B cell (primary cell): ENCODE results near the gene FBXL14. TPM values are rescaled to one million over a fixed set of nuclear protein-coding genes. Genes with fewer than 3 reads are reported as not detected.

ENCODE experiments used
- ATAC-seq: fragments of 200-7000 bp; cut with Tn5 transposase; one replicate; pipeline ENCODE4 v1.10.0; 2021; ENCODE audit warnings: low read depth, mild to moderate bottlenecking, moderate number of reproducible peaks, moderate library complexity
- CTCF ChIA-PET: fragments of 350-600 bp; sonication (Branson Sonifier 250); formaldehyde crosslinking; loops from one replicate; lab custom pipeline; 2021; ENCODE audit warnings: antibody characterized with exemption, inconsistent platforms; lab: Charles Lee
- POLR2A ChIA-PET: fragments of 350-600 bp; sonication (Branson Sonifier 250); formaldehyde crosslinking; loops from one replicate; lab custom pipeline; 2021; ENCODE audit warnings: antibody characterized with exemption; lab: Charles Lee
- DNase-seq: peaks from one replicate; pipeline ENCODE4 v3.0.0; 2013
- H2AFZ ChIP-seq: 2 replicates; pipeline ENCODE4 v1.6.1; 2012; ENCODE audit warnings: mild to moderate bottlenecking, low read depth, low read length; ENCODE audit not compliant: insufficient read depth, poor library complexity, severe bottlenecking
- H3K27ac ChIP-seq, 2 donors: 1 replicate in 1 of 2; 2 replicates in 1 of 2; pipeline ENCODE4 v1.5.1; 2012 to 2013; ENCODE audit warnings: low read length in 2 of 2, mild to moderate bottlenecking in 2 of 2, moderate library complexity in 1 of 2
- H3K27me3 ChIP-seq, 4 experiments: fragments of 200-600 bp in 1 of 4; sonication (generic) in 1 of 4; replicated peaks in 1 of 4; 1 replicate in 2 of 4; 2 replicates in 2 of 4; pipeline versions ENCODE4 v1.6.1 to v1.7.0; 2013 to 2016; ENCODE audit warnings: low read length in 3 of 4, mild to moderate bottlenecking in 2 of 4, mixed read lengths in 1 of 4, moderate library complexity in 1 of 4; ENCODE audit not compliant: insufficient read depth in 4 of 4, control insufficient read depth in 3 of 4; ENCODE audit errors: control extremely low read depth in 1 of 4
- H3K36me3 ChIP-seq, 2 experiments: replicated peaks in 1 of 2; 1 replicate in 1 of 2; 2 replicates in 1 of 2; pipeline versions ENCODE4 v1.6.1 to v1.7.1; 2013; ENCODE audit warnings: low read length in 1 of 2; ENCODE audit not compliant: insufficient read depth in 2 of 2, control insufficient read depth in 1 of 2; ENCODE audit errors: control extremely low read depth in 1 of 2, extremely low read depth in 1 of 2
- H3K4me1 ChIP-seq, 2 donors: fragments of 200-600 bp in 1 of 2; sonication (generic) in 1 of 2; 1 replicate in 1 of 2; 2 replicates in 1 of 2; pipeline versions ENCODE4 v1.5.1 to v1.6.1; 2013 to 2017; ENCODE audit warnings: low read length in 2 of 2; ENCODE audit not compliant: control insufficient read depth in 2 of 2, insufficient read depth in 2 of 2
- H3K4me2 ChIP-seq: replicated peaks from 2 replicates; pipeline ENCODE3; 2012; ENCODE audit warnings: mild to moderate bottlenecking, low read depth, low read length; ENCODE audit not compliant: poor library complexity, severe bottlenecking
- H3K4me3 ChIP-seq, 5 experiments: fragments of 200-600 bp in 1 of 5; sonication (generic) in 1 of 5; 1 replicate in 3 of 5; 2 replicates in 2 of 5; pipeline versions ENCODE4 v1.5.1 to v1.7.0; 2011 to 2016; ENCODE audit warnings: low read length in 4 of 5, mild to moderate bottlenecking in 4 of 5, low read depth in 2 of 5, control low read depth in 1 of 5, moderate library complexity in 1 of 5; ENCODE audit not compliant: insufficient read depth in 1 of 5; ENCODE audit errors: control extremely low read depth in 1 of 5, extremely low read depth in 1 of 5
- H3K79me2 ChIP-seq: fragments of 200-600 bp; sonication (generic); one replicate; pipeline ENCODE4 v1.6.0; 2016; ENCODE audit warnings: low read length; ENCODE audit not compliant: control insufficient read depth, insufficient read depth
- H3K9ac ChIP-seq: fragments of 200-600 bp; sonication (generic); 2 replicates; pipeline ENCODE4 v1.6.1; 2017; ENCODE audit warnings: mild to moderate bottlenecking, low read length, moderate library complexity
- H3K9me3 ChIP-seq, 3 donors: one replicate each; pipeline versions ENCODE4 v1.6.1 to v1.7.1; 2013; ENCODE audit warnings: low read length in 2 of 3; ENCODE audit not compliant: control insufficient read depth in 2 of 3, insufficient read depth in 1 of 3; ENCODE audit errors: control extremely low read depth in 1 of 3
- H4K20me1 ChIP-seq: 2 replicates; pipeline ENCODE4 v1.6.0; 2012; ENCODE audit warnings: mild to moderate bottlenecking, low read length; ENCODE audit not compliant: insufficient read depth, control insufficient read depth, poor library complexity, severe bottlenecking
- H3K27ac Mint-ChIP-seq: one replicate; pipeline ENCODE4 v1.8.0; 2021; ENCODE audit warnings: mixed read lengths
- H3K27me3 Mint-ChIP-seq: one replicate; pipeline ENCODE4 v1.8.0; 2021; ENCODE audit warnings: mixed read lengths
- H3K4me1 Mint-ChIP-seq: one replicate; pipeline ENCODE4 v1.8.0; 2021; ENCODE audit warnings: mixed read lengths
- H3K4me3 Mint-ChIP-seq: one replicate; pipeline ENCODE4 v1.8.0; 2021; ENCODE audit warnings: mixed read lengths
- H3K9me3 Mint-ChIP-seq: one replicate; pipeline ENCODE4 v1.8.0; 2022; ENCODE audit warnings: mixed read lengths; ENCODE audit not compliant: insufficient read depth
- EZH2 ChIP-seq: IDR thresholded peaks from 2 replicates; pipeline ENCODE4 v1.6.1; 2012; ENCODE audit warnings: borderline replicate concordance, low read depth, mild to moderate bottlenecking, moderate library complexity, low read length; ENCODE audit not compliant: insufficient read depth, poor library complexity, severe bottlenecking
- WGBS: methylation state at CpG from one replicate; pipeline ENCODE4 v1.1.5; 2013; ENCODE audit warnings: missing lambda C conversion rate; ENCODE audit not compliant: insufficient coverage; 5-methylcytosine and 5-hydroxymethylcytosine counted together
- intact Hi-C: fragments of 100-400 bp; cut with micrococcal nuclease; formaldehyde crosslinking; loops from one replicate; pipeline ENCODE4 v1.10.0; 2022
- polyA plus RNA-seq: library from polyadenylated mRNA; depleted of rRNA; stranded (reverse); fragments of >200 nt; gene quantifications from 2 replicates; pipeline ENCODE4 v1.2.3, GENCODE V29; 2012
- total RNA-seq, 2 donors: library from RNA; stranded (reverse); fragments of 120-200 nt in 1 of 2; gene quantifications; 1 replicate in 1 of 2; 2 replicates in 1 of 2; pipeline versions ENCODE4 v1.2.3 to v1.2.4, GENCODE V29; 2013 to 2022
- TF ChIP-seq, protein P1 (sequence below): fragments of 200-600 bp; IDR thresholded peaks from one replicate; pipeline ENCODE4 v1.8.0; 2022; ENCODE audit warnings: antibody characterized with exemption, mild to moderate bottlenecking

The FBXL14 gene
- total and polyA plus RNA-seq, 2 donors (not counting 1 experiment from before 2014, with no cell fraction given): 21.6 to 37.3 TPM

DNA sequence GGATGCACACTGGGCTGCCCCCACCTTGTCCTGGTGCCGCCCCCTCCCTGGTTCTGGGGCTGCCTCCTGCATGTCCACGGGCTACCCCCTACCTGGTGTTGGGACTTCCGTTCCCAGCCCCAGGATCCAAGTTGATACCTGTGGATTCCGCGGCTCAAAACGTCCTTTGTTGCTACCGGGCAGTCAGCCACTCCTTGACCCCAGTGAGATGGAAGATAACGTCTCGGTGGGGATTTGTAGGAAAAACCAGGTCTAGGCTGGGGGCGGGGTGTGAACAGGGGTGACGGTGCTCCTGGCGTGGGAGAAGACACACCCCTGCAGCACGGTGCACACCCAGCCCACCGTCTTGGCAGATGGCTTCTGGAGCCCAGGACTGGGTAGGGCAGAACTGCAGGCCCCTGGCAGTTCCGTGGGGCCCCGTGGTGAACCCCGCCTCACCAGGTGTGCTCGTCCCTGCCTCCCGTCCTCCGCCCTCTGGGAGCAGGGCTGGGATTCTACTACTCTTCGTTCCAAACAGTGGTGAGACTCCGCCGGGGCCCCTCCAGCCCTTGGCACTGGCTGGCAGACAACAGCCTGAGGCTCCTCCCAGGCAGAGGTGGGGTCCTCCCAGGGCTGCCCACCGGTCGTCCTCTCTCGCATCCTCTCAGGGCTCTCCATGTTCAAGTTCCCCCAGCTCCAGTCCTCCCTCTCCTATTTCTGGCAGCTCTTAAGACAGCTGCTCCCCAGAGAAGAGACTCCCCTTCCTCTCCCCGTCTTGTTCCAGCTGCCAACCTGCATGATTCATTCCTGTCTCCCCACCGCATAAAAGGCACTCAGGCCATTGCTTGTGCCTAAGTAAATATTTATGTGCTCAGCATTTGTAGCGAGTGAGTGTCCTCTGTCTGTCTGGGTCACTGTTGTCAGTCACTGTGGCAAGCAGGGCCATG, 75.5 kb downstream of the FBXL14 start:
- no peaks in the 10 kb centered on the region for H3K4me1 Mint-ChIP-seq
- Histone ChIP-seq H2AFZ (no peak overlapping the region), H3K4me2 (no peak overlapping the region), H3K27ac (no peak overlapping the region), H3K79me2 (no peaks in the 10 kb centered on the region), H3K9ac (no peak overlapping the region), H3K27me3 (peaks cover 0 to 15% (median 3%) of the 10 kb centered on the region in 4 experiments), H3K9me3 (no peaks in the 10 kb centered on the region), H3K4me1 (no peaks in the 10 kb centered on the region), H4K20me1 (no peaks in the 10 kb centered on the region), H3K36me3 (no peaks in the 10 kb centered on the region), H3K4me3 (no peak overlapping the region)
- ATAC-seq: no peak
- ChIA-PET CTCF (no interaction called here), POLR2A (no interaction called here)
- intact Hi-C loops: no loop called here
- H3K9me3 Mint-ChIP-seq: peaks cover 4% of the 10 kb centered on the region
- no peak overlapping the region for H3K4me3 Mint-ChIP-seq
- H3K27me3 Mint-ChIP-seq: peaks cover 25% of the 10 kb centered on the region
- no peak for DNase-seq
- TF ChIP-seq EZH2: no peak
- TF ChIP-seq, protein P1, sequence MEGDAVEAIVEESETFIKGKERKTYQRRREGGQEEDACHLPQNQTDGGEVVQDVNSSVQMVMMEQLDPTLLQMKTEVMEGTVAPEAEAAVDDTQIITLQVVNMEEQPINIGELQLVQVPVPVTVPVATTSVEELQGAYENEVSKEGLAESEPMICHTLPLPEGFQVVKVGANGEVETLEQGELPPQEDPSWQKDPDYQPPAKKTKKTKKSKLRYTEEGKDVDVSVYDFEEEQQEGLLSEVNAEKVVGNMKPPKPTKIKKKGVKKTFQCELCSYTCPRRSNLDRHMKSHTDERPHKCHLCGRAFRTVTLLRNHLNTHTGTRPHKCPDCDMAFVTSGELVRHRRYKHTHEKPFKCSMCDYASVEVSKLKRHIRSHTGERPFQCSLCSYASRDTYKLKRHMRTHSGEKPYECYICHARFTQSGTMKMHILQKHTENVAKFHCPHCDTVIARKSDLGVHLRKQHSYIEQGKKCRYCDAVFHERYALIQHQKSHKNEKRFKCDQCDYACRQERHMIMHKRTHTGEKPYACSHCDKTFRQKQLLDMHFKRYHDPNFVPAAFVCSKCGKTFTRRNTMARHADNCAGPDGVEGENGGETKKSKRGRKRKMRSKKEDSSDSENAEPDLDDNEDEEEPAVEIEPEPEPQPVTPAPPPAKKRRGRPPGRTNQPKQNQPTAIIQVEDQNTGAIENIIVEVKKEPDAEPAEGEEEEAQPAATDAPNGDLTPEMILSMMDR: no peak
- WGBS: 78% methylated on average over 27 of the region's 29 CpGs
- H3K27ac Mint-ChIP-seq: no peak overlapping the region
